HCT116 (cell line): ENCODE measurements around the gene VLDLR. TPM values are rescaled to one million over a fixed set of nuclear protein-coding genes. Genes with fewer than 3 reads are reported as not detected.

Source experiments
- ATAC-seq: fragments of 200-7000 bp; cut with Tn5 transposase; 2 replicates; pipeline ENCODE4 v1.9.1; 2020; ENCODE audit warnings: mild to moderate bottlenecking, moderate library complexity
- BruUV-seq: library from RNA; stranded (reverse); fragments of 400-500 nt; replicated peaks from 2 replicates; lab custom pipeline; 2021; lab: Mats Ljungman, UMichigan
- CTCF ChIA-PET: fragments of 300-600 bp; sonication (Branson Sonifier 250); formaldehyde crosslinking; loops from one replicate; lab custom pipeline; 2021; ENCODE audit warnings: antibody characterized with exemption; lab: Charles Lee
- POLR2A ChIA-PET: fragments of 300-600, 350-600 bp; sonication (Branson Sonifier 250); formaldehyde crosslinking; loops from one replicate; lab custom pipeline; 2021; ENCODE audit warnings: antibody characterized with exemption; lab: Charles Lee
- RAD21 ChIA-PET, 2 experiments: fragments of 300-600 bp; sonication (Branson Sonifier 250); formaldehyde crosslinking; loops; one replicate each; lab custom pipeline; 2023; ENCODE audit warnings: low total read pairs in 2 of 2; ENCODE audit not compliant: uncharacterized antibody in 2 of 2, unreplicated experiment in 2 of 2, low non-redundant PET in 1 of 2; lab: Charles Lee
- DNase-seq: peaks from one replicate; pipeline ENCODE4 v3.0.0-alpha.2; 2010; ENCODE audit warnings: low read depth, low spot score
- H2AFZ ChIP-seq: fragments of 200-600 bp; shearing (Covaris generic), sonication (generic); 2 replicates; pipeline ENCODE4 v1.6.1; 2017; ENCODE audit warnings: low read depth, mixed run types, mixed read lengths, antibody characterized with exemption, low read length; ENCODE audit not compliant: poor library complexity, severe bottlenecking
- H3K27ac ChIP-seq: 2 replicates; pipeline ENCODE4 v1.5.1; 2012; ENCODE audit warnings: low read depth, low read length
- H3K27me3 ChIP-seq: fragments of 200-600 bp; sonication (generic); 2 replicates; pipeline ENCODE4 v1.6.1; 2016; ENCODE audit warnings: mixed run types, low read length, mixed read lengths; ENCODE audit not compliant: insufficient read depth
- H3K36me3 ChIP-seq, 2 experiments: fragments of 200-500 bp in 1 of 2; fragments of 200-600 bp in 1 of 2; sonication (Bioruptor generic) in 1 of 2; sonication (generic) in 1 of 2; 2 replicates each; pipeline versions ENCODE4 v1.5.1 to v1.6.1; 2014 to 2016; ENCODE audit warnings: low read length in 2 of 2, inconsistent platforms in 1 of 2, mixed read lengths in 1 of 2, mixed run types in 1 of 2; ENCODE audit not compliant: insufficient read depth in 2 of 2, control insufficient read depth in 1 of 2
- H3K4me1 ChIP-seq, 2 experiments: fragments of 200-600 bp in 1 of 2; sonication (generic) in 1 of 2; 2 replicates each; pipeline versions ENCODE4 v1.5.1 to v1.6.1; 2012 to 2017; ENCODE audit warnings: low read length in 2 of 2, inconsistent platforms in 1 of 2, mild to moderate bottlenecking in 1 of 2, mixed read lengths in 1 of 2, mixed run types in 1 of 2, moderate library complexity in 1 of 2; ENCODE audit not compliant: insufficient read depth in 2 of 2, control insufficient read depth in 1 of 2
- H3K4me2 ChIP-seq: fragments of 200-600 bp; sonication (generic); 2 replicates; pipeline ENCODE4 v1.6.1; 2017; ENCODE audit warnings: mixed run types, low read length, mixed read lengths
- H3K4me3 ChIP-seq, 2 experiments: fragments of 200-600 bp in 1 of 2; sonication (generic) in 1 of 2; replicated peaks in 1 of 2; 2 replicates each; pipeline ENCODE4 v1.5.1; 2011 to 2016; ENCODE audit warnings: low read length in 2 of 2, control low read depth in 1 of 2, low read depth in 1 of 2, mild to moderate bottlenecking in 1 of 2, mixed read lengths in 1 of 2, mixed run types in 1 of 2
- H3K79me2 ChIP-seq: fragments of 200-600 bp; sonication (generic); 2 replicates; pipeline ENCODE4 v1.6.1; 2017; ENCODE audit warnings: mild to moderate bottlenecking, mixed run types, low read length, moderate library complexity, mixed read lengths; ENCODE audit not compliant: insufficient read depth
- H3K9ac ChIP-seq: fragments of 200-600 bp; sonication (generic); 2 replicates; pipeline ENCODE4 v1.6.1; 2016; ENCODE audit warnings: low read length, mixed read lengths
- H3K9me2 ChIP-seq: fragments of 200-600 bp; sonication (generic), shearing (Covaris generic); 2 replicates; pipeline ENCODE4 v1.6.1; 2017; ENCODE audit warnings: mixed run types, mild to moderate bottlenecking, moderate library complexity; ENCODE audit not compliant: insufficient read depth
- H3K9me3 ChIP-seq, 2 experiments: fragments of 200-500 bp in 1 of 2; fragments of 200-600 bp in 1 of 2; sonication (Bioruptor generic) in 1 of 2; sonication (generic) in 1 of 2; 2 replicates each; pipeline ENCODE4 v1.6.1; 2014 to 2017; ENCODE audit warnings: low read length in 2 of 2, mixed read lengths in 2 of 2, inconsistent platforms in 1 of 2, low read depth in 1 of 2, mild to moderate bottlenecking in 1 of 2, mixed run types in 1 of 2, moderate library complexity in 1 of 2; ENCODE audit not compliant: control insufficient read depth in 1 of 2, insufficient read depth in 1 of 2
- H4K20me1 ChIP-seq: fragments of 200-600 bp; sonication (generic), shearing (Covaris generic); 2 replicates; pipeline ENCODE4 v1.6.1; 2017; ENCODE audit warnings: mixed run types, mild to moderate bottlenecking, moderate library complexity; ENCODE audit not compliant: insufficient read depth
- CBX3 ChIP-seq: IDR thresholded peaks from 2 replicates; pipeline ENCODE4 v1.6.1; 2012; ENCODE audit warnings: low read depth
- ELF1 ChIP-seq: IDR thresholded peaks from 2 replicates; pipeline ENCODE4 v1.6.1; 2012; ENCODE audit warnings: low read depth, borderline replicate concordance
- POLR2AphosphoS5 ChIP-seq: IDR thresholded peaks from 2 replicates; pipeline ENCODE4 v1.6.1; 2011; ENCODE audit warnings: mild to moderate bottlenecking, low read depth, low read length, moderate library complexity
- SIN3A ChIP-seq: IDR thresholded peaks from 2 replicates; pipeline ENCODE4 v1.6.1; 2012; ENCODE audit warnings: low read depth
- SP1 ChIP-seq: IDR thresholded peaks from 2 replicates; pipeline ENCODE4 v1.6.1; 2012; ENCODE audit warnings: low read depth
- intact Hi-C: fragments of 100-400 bp; cut with micrococcal nuclease; formaldehyde crosslinking; loops from 2 replicates; pipeline ENCODE4 v1.10.0; 2022
- total RNA-seq: library from RNA; stranded (reverse); gene quantifications from one replicate; pipeline ENCODE4 v1.2.1, GENCODE V29; 2021; ENCODE audit not compliant: unreplicated experiment
- TF ChIP-seq, protein P1 (sequence below): IDR thresholded peaks from 2 replicates; pipeline ENCODE4 v1.6.1; 2011; ENCODE audit warnings: mild to moderate bottlenecking, low read length, moderate library complexity; ENCODE audit not compliant: insufficient replicate concordance; ENCODE audit errors: extremely low read depth
- TF ChIP-seq, protein P2 (sequence below): IDR thresholded peaks from 2 replicates; pipeline ENCODE4 v1.6.1; 2012

VLDLR gene
- total RNA-seq, 1 experiment from 2014 or later: 0.17 TPM

DNA sequence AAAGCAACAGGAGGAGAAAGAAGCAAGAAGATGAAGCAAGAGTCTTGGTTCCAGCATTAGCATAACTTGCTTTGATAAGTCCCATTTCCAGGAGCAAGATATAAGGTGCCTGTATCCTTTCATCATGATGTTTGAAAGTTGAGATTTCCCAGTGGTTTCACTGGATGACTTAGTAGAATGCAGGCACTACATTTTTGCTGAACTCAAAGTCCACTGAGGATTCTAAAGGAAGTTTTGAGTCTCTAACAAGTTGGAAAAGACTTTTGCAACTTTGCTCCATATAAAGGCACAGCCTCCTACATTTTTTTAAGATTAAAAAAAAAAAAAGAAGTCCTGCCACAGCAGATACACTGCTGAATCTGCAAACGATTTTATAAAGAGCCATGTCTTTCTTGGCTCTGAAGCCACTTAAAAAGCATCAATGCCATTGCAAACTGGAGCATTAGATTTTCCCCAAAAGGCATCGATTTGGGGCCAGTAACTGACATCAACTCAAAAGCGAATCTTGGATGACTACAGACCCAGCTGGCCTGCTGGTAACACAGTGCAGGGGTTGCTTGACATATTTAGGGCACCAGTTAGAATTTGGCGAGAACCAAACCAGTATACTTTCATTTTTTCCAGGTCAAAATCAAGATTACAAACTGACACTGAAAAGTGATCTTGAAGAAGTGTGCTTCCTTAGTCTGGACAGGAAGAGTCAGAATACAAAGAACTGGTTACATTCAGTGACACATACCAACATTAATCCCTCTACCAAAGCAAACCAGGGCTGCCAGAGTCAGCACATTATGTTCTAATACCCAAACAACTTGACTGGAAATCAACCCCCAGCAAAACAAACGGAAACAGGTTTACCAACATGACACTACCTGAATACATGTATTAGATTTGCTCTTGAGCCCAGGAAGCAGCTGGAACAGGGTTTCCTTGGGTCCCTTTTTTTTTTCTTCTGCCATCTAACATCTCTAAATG lies 56.6 kb downstream of the VLDLR start:
- H3K79me2 ChIP-seq: no peaks in the 10 kb centered on the region
- H3K4me3 ChIP-seq: no peak overlapping the region
- no peaks in the 10 kb centered on the region for H4K20me1 ChIP-seq
- H3K9ac ChIP-seq: no peak overlapping the region
- BruUV-seq: no TSS peak
- intact Hi-C loops: no loop called here
- RAD21 ChIA-PET: no interaction called here
- no peaks in the 10 kb centered on the region for H3K36me3 ChIP-seq
- DNase-seq: no peak
- H3K27me3 ChIP-seq: no peaks in the 10 kb centered on the region
- TF ChIP-seq ELF1: no peak
- no peak for TF ChIP-seq POLR2AphosphoS5
- no peaks in the 10 kb centered on the region for H3K9me2 ChIP-seq
- POLR2A ChIA-PET: no interaction called here
- no peaks in the 10 kb centered on the region for H3K4me1 ChIP-seq
- H3K9me3 ChIP-seq: no peaks in the 10 kb centered on the region
- no peak overlapping the region for H2AFZ ChIP-seq
- no peak overlapping the region for H3K4me2 ChIP-seq
- CTCF ChIA-PET: no interaction called here
- H3K27ac ChIP-seq: no peak overlapping the region
- no peak for ATAC-seq

DNA sequence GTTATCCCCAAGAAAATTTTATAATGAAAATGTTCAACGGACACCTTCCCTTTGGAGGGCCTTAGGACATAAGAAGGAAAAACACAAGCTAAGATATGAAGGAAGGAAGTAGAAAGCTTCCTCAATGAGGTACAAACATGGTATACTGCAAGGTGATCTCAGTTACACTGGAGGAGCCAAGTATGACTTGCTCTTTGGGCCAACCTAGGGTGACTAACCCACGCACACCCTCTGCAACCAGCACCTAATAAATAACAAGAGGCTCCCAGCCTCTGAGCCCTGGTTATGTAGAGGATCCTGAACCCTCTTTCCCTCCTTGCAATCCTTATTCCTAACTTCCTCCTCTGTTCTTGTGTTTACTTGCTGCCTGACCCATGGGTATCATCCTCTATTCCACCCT lies 57.4 kb downstream of the VLDLR start:
- BruUV-seq: no TSS peak
- intact Hi-C loops: no loop called here

More for the DNA sequence above, 57.4 kb downstream of the VLDLR start:
- no peak for ATAC-seq
- Histone ChIP-seq H3K4me2 (no peak overlapping the region), H3K79me2 (no peaks in the 10 kb centered on the region), H3K9ac (no peak overlapping the region)
- POLR2A ChIA-PET: no interaction called here
- TF ChIP-seq SIN3A: no peak
- no peak for TF ChIP-seq CBX3
- TF ChIP-seq, protein P1, sequence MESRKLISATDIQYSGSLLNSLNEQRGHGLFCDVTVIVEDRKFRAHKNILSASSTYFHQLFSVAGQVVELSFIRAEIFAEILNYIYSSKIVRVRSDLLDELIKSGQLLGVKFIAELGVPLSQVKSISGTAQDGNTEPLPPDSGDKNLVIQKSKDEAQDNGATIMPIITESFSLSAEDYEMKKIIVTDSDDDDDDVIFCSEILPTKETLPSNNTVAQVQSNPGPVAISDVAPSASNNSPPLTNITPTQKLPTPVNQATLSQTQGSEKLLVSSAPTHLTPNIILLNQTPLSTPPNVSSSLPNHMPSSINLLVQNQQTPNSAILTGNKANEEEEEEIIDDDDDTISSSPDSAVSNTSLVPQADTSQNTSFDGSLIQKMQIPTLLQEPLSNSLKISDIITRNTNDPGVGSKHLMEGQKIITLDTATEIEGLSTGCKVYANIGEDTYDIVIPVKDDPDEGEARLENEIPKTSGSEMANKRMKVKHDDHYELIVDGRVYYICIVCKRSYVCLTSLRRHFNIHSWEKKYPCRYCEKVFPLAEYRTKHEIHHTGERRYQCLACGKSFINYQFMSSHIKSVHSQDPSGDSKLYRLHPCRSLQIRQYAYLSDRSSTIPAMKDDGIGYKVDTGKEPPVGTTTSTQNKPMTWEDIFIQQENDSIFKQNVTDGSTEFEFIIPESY: no peak
- TF ChIP-seq, protein P2, sequence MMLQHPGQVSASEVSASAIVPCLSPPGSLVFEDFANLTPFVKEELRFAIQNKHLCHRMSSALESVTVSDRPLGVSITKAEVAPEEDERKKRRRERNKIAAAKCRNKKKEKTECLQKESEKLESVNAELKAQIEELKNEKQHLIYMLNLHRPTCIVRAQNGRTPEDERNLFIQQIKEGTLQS: no peak
- no peak for TF ChIP-seq SP1
- TF ChIP-seq, all 23 proteins: peak for 0
- RAD21 ChIA-PET: no interaction called here
- CTCF ChIA-PET: no interaction called here
- H3K27ac ChIP-seq: no peak overlapping the region
- H3K4me3 ChIP-seq: no peak overlapping the region
- H3K9me2 ChIP-seq: no peaks in the 10 kb centered on the region
- DNase-seq: no peak
- H3K36me3 ChIP-seq: no peaks in the 10 kb centered on the region
- no peaks in the 10 kb centered on the region for H3K9me3 ChIP-seq
- H3K4me1 ChIP-seq: no peaks in the 10 kb centered on the region
- H4K20me1 ChIP-seq: no peaks in the 10 kb centered on the region
- H3K27me3 ChIP-seq: no peaks in the 10 kb centered on the region
- H2AFZ ChIP-seq: no peak overlapping the region
